ENCODE results near the gene OR4D1. TPM values are rescaled to one million over a fixed set of nuclear protein-coding genes. Genes with fewer than 3 reads are reported as not detected.

Gene OR4D1
- total RNA-seq, 4 donors from 2014 or later = not detected

DNA sequence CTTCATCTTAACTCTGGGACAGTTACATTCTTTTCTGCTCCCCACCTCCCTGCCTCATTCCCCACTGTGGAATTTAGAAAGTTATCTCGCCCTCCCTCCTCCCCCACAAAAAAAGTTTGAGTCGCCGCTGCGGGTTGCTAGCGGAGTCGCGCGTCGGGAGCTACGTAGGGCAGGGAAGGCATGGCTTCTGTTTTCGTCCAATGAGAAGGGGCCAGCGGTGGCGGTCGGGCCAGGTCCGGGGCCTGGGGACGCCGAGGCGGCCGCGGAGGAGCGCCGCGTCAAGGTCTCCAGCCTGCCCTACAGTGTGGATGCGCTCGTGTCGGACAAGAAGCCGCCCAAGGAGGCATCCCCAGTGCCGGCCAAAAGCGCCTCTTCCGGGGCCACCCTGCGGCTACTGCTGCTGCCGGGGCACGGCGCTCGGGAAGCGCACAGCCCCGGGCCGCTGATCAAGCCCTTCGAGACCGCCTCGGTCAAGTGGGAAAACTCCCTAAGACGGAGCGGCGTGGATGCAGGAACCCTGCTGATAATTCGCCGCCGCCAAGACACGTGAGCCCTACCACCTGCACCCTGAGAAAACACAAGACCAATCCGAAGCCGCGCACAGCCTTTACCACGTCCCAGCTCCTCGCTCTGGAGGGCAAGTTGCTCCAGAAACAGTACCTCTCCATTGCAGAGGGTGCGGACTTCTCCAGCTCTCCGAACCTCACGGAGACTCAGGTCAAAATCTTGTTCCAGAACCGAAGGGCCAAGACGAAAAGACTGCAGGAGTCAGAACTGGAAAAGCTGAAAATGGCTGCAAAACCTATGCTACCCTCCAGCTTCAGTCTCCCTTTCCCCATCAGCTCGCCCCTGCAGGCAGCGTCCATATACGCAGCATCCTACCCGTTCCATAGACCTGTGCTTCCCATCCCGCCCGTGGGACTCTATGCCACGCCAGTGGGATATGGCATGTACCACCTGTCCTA is 8.9 kb downstream of the OR4D1 start:
- TF ChIP-seq CTCF (IDR thresholded peaks at IDR 0.05; ENCODE audit: low read depth) = no peak

DNA sequence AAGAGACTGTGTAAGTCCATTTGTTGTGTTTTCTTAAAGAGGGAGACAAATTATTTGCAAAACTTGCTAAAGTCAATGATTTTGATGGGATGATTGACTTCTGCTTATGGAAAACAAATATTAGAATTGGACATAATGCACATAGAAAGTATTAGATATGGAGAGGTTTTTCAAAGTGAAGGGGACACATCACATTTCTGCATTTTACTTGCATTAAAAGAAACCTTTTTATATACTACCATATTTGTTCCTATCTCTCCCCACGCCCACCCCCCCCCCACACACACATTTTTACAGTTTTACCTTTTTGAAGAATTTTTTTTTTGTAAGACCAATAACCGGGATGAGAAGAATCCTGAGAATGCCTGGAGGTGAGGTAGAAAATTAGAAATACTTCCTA is 10.0 kb downstream of the OR4D1 start:
- no peak for TF ChIP-seq CTCF (IDR thresholded peaks at IDR 0.05; ENCODE audit: low read depth)

DNA sequence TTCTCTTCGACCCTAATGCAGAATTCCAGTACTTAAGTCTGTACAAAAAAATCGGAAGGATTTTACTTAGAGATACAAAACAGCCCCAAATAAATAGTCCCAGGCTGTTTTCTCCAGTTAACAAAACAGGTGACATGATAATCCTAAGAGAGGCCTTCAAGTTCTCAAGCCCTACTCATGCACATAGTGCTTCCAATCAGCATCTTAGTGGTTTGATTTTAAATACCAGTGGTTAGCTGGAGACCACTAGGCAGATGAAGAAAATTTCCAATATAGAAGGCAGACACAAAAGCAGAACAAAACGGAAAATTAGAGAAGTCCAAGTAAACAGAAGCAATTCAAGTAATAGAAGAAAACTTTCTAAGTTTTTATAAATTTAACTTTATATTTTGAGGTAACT is 13.4 kb downstream of the OR4D1 start:
- no peak for TF ChIP-seq CTCF (IDR thresholded peaks at IDR 0.05; ENCODE audit: low read depth)

GRCh38 chr17:58165981-58166380 is 17.8 kb downstream of the OR4D1 start:
- TF ChIP-seq CTCF (IDR thresholded peaks at IDR 0.05; ENCODE audit: low read depth) = no peak

DNA sequence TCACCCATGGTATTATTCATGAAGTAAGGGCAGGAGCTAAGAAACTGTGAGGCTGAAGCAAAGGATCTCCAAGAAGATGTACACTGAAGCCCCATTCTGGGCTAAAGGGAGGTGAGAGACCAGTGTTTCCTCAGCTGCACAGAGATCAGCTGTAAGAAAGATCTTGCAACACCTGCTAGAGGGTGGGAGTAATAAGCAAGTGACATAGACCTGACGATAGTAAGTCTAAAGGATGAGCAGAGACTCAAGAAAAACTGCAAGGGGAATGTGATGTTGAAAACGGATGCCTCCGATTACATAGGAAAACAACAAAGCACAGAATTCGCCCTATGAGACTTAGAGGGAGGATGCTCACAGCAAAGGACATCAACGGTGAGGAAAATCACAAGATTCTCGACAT is 18.5 kb downstream of the OR4D1 start, which contains the start of gene OR4D2:
OR4D2 (plus strand) TSS at position 301 of the 400 bp plus-strand sequence. CDS start 2,674 bp downstream, outside the sequence.
- no peak for TF ChIP-seq CTCF (IDR thresholded peaks at IDR 0.05; ENCODE audit: low read depth)

DNA sequence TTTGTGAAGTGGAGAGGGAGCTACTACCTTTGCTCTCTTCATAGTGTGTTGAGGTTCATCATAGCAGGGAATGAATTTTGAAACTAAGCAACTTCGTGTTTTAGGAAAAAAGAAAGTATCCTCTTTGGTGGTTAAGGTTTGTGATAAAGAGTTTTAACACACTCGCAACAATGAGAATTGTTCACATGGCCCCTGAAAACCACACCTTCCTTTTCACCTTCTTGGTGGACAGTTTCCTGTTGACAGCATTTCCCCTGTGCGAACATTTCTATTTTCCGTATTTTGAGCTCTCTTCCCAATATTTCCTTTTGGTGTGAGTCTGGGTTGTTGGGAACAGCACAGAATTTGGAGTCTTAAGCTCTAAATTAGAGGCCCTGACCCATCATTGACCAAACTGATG is 22.4 kb downstream of the OR4D1 start:
- TF ChIP-seq CTCF (IDR thresholded peaks at IDR 0.05; ENCODE audit: low read depth) = no peak

DNA sequence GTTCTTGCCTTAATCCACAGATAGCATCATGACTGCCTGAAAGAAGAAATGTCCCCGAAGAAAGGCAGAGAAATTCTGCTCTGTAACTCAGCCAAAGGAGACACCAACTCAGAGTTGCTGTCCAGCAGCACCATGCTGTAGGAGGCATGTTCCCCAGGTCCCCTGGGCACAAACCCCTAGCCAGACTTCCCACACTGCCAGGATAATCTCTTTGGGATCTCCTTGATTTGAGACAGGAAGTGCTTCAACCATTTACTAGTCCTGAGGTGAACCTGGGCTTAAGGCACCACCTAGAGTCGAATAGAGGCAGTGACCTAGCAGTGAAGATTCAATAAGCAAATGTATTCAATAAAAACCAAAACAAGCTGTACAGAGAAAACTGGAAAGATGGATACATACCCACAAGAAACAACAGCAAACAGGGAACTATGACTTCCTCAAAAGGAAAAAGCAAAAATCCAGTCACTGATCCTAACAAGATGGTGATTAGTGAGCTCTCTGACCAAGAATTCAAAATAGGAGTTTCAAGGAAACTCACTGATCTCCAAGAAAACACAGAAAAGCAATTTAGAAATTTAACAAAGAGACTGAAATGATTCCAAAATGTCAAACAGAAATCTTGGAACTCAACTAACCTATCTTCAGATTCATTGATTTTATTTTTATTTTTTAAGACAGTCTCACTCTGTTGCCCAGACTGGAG is 24.3 kb downstream of the OR4D1 start:
- no peak for TF ChIP-seq CTCF (IDR thresholded peaks at IDR 0.05; ENCODE audit: low read depth)

Data from subcutaneous adipose tissue (tissue), 4 donors.